Left ventricle myocardium inferior (tissue), 1 donor: ENCODE data around the gene LOXHD1. TPM values are rescaled to one million over a fixed set of nuclear protein-coding genes. Genes with fewer than 3 reads are reported as not detected.

Experiments used
- DNase-seq: peaks from one replicate; pipeline ENCODE4 v3.0.0-alpha.2; 2020
- H3K27ac ChIP-seq: fragments of 200-600 bp; replicated peaks from 2 replicates; pipeline ENCODE4 v1.8.0; 2021
- H3K27me3 ChIP-seq: fragments of 200-600 bp; 2 replicates; pipeline ENCODE4 v1.8.0; 2021; ENCODE audit warnings: low read depth
- H3K36me3 ChIP-seq: fragments of 200-600 bp; 2 replicates; pipeline ENCODE4 v1.8.0; 2021
- H3K4me1 ChIP-seq: fragments of 200-600 bp; 2 replicates; pipeline ENCODE4 v1.8.0; 2021
- H3K4me3 ChIP-seq: fragments of 200-600 bp; 2 replicates; pipeline ENCODE4 v1.8.0; 2021; ENCODE audit warnings: mild to moderate bottlenecking, moderate library complexity
- H3K9me3 ChIP-seq: fragments of 200-600 bp; replicated peaks from 2 replicates; pipeline ENCODE4 v1.8.0; 2021
- CTCF ChIP-seq: fragments of 200-600 bp; IDR thresholded peaks from 2 replicates; pipeline ENCODE4 v1.8.0; 2021; ENCODE audit warnings: antibody characterized with exemption, mild to moderate bottlenecking, borderline replicate concordance
- intact Hi-C: fragments of 100-400 bp; cut with micrococcal nuclease; formaldehyde crosslinking; loops from one replicate; pipeline ENCODE4 v1.11.0; 2022
- total RNA-seq: library from RNA; stranded (reverse); fragmentation: NEBNext Ultra II Directional; extraction: Animal tissue kit (Norgen Biotek cat#: 25700); gene quantifications from one replicate; pipeline ENCODE4 v1.2.1, GENCODE V29; 2021
- donor health status: DM: no; HTN: yes; CAD: no; lungs with severe emphysema.

Gene LOXHD1
- total RNA-seq, 1 donor from 2014 or later: 0.49 TPM

GRCh38 chr18:46477425-46478011 is 179.5 kb downstream of the LOXHD1 start:
- H3K27ac ChIP-seq: no peak overlapping the region
- DNase-seq: no peak
- intact Hi-C loops: no loop called here
- peaks cover 6% of the 10 kb centered on the region for H3K9me3 ChIP-seq
- no peaks in the 10 kb centered on the region for H3K36me3 ChIP-seq
- H3K27me3 ChIP-seq: no peaks in the 10 kb centered on the region
- TF ChIP-seq CTCF: no peak
- no peak overlapping the region for H3K4me3 ChIP-seq
- peaks cover 14% of the 10 kb centered on the region for H3K4me1 ChIP-seq

GRCh38 chr18:46475390-46475752 is 181.6 kb downstream of the LOXHD1 start:
- intact Hi-C loops: no loop called here
- no peak for DNase-seq
- Histone ChIP-seq H3K4me3 (no peak overlapping the region), H3K9me3 (no peaks in the 10 kb centered on the region), H3K27me3 (no peaks in the 10 kb centered on the region), H3K4me1 (peaks cover 14% of the 10 kb centered on the region), H3K27ac (no peak overlapping the region), H3K36me3 (no peaks in the 10 kb centered on the region)
- TF ChIP-seq CTCF: no peak

GRCh38 chr18:46474487-46475389 is 182.3 kb downstream of the LOXHD1 start:
- TF ChIP-seq CTCF: no peak
- Histone ChIP-seq H3K4me1 (peaks cover 14% of the 10 kb centered on the region), H3K27me3 (no peaks in the 10 kb centered on the region), H3K4me3 (no peak overlapping the region), H3K36me3 (no peaks in the 10 kb centered on the region), H3K27ac (no peak overlapping the region), H3K9me3 (no peaks in the 10 kb centered on the region)
- intact Hi-C loops: no loop called here
- DNase-seq: no peak

- H3K36me3 ChIP-seq: no peaks in the 10 kb centered on the region
- H3K27me3 ChIP-seq: no peaks in the 10 kb centered on the region
- no peaks in the 10 kb centered on the region for H3K9me3 ChIP-seq
- H3K4me3 ChIP-seq: no peak overlapping the region
- no peak for DNase-seq
- H3K27ac ChIP-seq: no peak overlapping the region
- peaks cover 14% of the 10 kb centered on the region for H3K4me1 ChIP-seq
- intact Hi-C loops: no loop called here
- no peak for TF ChIP-seq CTCF
Measured at GRCh38 chr18:46471809-46472498, 185.1 kb downstream of the LOXHD1 start.

- Histone ChIP-seq H3K4me1 (peaks cover 19% of the 10 kb centered on the region), H3K9me3 (no peaks in the 10 kb centered on the region), H3K27ac (no peak overlapping the region), H3K4me3 (no peak overlapping the region), H3K27me3 (no peaks in the 10 kb centered on the region), H3K36me3 (no peaks in the 10 kb centered on the region)
- intact Hi-C loops: no loop called here
- no peak for TF ChIP-seq CTCF
- DNase-seq: no peak
Measured at GRCh38 chr18:46470714-46471113, 186.3 kb downstream of the LOXHD1 start.
